IMR-90 (cell line): ENCODE results near the gene HGFAC.

Experiments
- BHLHE40 ChIP-seq: fragments of 150-350 bp; IDR thresholded peaks from 2 replicates; pipeline ENCODE4 v1.6.1; 2016; ENCODE audit warnings: mild to moderate bottlenecking, low read depth, low read length
- CEBPB ChIP-seq: IDR thresholded peaks from 2 replicates; pipeline ENCODE4 v1.6.1; 2012; ENCODE audit warnings: low read depth, low read length, improper control_type of control experiment
- FOS ChIP-seq: fragments of 150-350 bp; IDR thresholded peaks from 2 replicates; pipeline ENCODE4 v1.6.1; 2016; ENCODE audit warnings: low read depth, low read length
- MAFK ChIP-seq: IDR thresholded peaks from 2 replicates; pipeline ENCODE4 v1.6.1; 2012; ENCODE audit warnings: low read depth, low read length, improper control_type of control experiment
- MAZ ChIP-seq: IDR thresholded peaks from 2 replicates; pipeline ENCODE4 v1.6.1; 2012; ENCODE audit warnings: low read depth, mild to moderate bottlenecking, low read length, improper control_type of control experiment, moderate library complexity, borderline replicate concordance
- NFE2L2 ChIP-seq: fragments of 150-350 bp; IDR thresholded peaks from 2 replicates; pipeline ENCODE4 v1.6.1; 2016; ENCODE audit warnings: low read depth, mild to moderate bottlenecking, low read length
- POLR2A ChIP-seq: IDR thresholded peaks from 2 replicates; pipeline ENCODE4 v1.6.1; 2012; ENCODE audit warnings: mild to moderate bottlenecking, low read depth, low read length
- RAD21 ChIP-seq: IDR thresholded peaks from 2 replicates; pipeline ENCODE4 v1.6.1; 2012; ENCODE audit warnings: low read length, improper control_type of control experiment
- RCOR1 ChIP-seq: IDR thresholded peaks from 2 replicates; pipeline ENCODE4 v1.6.1; 2012; ENCODE audit warnings: mild to moderate bottlenecking, low read length, improper control_type of control experiment; ENCODE audit not compliant: insufficient replicate concordance
- RFX5 ChIP-seq: IDR thresholded peaks from 2 replicates; pipeline ENCODE4 v1.8.0; 2012; ENCODE audit warnings: low read depth, mild to moderate bottlenecking, low read length, moderate library complexity
- SMC3 ChIP-seq: fragments of 150-350 bp; IDR thresholded peaks from 2 replicates; pipeline ENCODE4 v1.6.1; 2016; ENCODE audit warnings: low read depth, mild to moderate bottlenecking, antibody characterized with exemption, low read length, moderate library complexity
- TF ChIP-seq, protein P1 (sequence below): conservative IDR thresholded peaks from 2 replicates; pipeline ENCODE4 v1.5.1; 2012; ENCODE audit warnings: mild to moderate bottlenecking, low read depth, low read length, improper control_type of control experiment
- TF ChIP-seq, protein P2 (sequence below): fragments of 150-350 bp; IDR thresholded peaks from 2 replicates; pipeline ENCODE4 v1.6.1; 2016; ENCODE audit warnings: low read depth, mild to moderate bottlenecking, low read length, moderate library complexity, borderline replicate concordance
- TF ChIP-seq, protein P3 (sequence below): fragments of 150-350 bp; IDR thresholded peaks from 2 replicates; pipeline ENCODE4 v1.6.1; 2017; ENCODE audit warnings: mild to moderate bottlenecking, antibody characterized with exemption, low read length, low read depth

DNA sequence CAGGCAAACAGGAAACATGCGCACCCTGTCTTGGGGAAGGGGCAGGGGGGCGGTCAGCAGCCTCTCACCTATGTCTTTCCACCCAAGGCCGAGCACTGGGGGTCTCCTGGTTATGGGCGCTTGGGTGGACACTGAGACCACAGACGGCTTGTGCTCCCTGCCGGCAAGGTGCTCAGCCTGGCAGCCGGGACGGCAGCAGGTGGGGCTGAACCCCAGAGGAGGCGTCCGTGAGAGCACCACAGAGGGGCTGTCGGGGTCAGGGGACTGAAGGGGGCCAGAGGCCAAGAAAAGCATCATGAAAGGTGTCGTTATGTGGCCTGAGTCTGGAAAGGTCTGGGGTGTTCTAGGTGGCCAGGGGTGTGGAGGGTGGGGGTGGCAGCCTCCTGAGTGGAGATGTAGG is 40.9 kb downstream of the HGFAC start:
- TF ChIP-seq POLR2A (no peak), RAD21 (no peak), RFX5 (no peak), SMC3 (no peak), MAZ (no peak), MAFK (no peak), BHLHE40 (no peak), CEBPB (no peak), NFE2L2 (no peak), RCOR1 (no peak), FOS (no peak)
- TF ChIP-seq, protein P1, sequence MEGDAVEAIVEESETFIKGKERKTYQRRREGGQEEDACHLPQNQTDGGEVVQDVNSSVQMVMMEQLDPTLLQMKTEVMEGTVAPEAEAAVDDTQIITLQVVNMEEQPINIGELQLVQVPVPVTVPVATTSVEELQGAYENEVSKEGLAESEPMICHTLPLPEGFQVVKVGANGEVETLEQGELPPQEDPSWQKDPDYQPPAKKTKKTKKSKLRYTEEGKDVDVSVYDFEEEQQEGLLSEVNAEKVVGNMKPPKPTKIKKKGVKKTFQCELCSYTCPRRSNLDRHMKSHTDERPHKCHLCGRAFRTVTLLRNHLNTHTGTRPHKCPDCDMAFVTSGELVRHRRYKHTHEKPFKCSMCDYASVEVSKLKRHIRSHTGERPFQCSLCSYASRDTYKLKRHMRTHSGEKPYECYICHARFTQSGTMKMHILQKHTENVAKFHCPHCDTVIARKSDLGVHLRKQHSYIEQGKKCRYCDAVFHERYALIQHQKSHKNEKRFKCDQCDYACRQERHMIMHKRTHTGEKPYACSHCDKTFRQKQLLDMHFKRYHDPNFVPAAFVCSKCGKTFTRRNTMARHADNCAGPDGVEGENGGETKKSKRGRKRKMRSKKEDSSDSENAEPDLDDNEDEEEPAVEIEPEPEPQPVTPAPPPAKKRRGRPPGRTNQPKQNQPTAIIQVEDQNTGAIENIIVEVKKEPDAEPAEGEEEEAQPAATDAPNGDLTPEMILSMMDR = no peak
- TF ChIP-seq, protein P2, sequence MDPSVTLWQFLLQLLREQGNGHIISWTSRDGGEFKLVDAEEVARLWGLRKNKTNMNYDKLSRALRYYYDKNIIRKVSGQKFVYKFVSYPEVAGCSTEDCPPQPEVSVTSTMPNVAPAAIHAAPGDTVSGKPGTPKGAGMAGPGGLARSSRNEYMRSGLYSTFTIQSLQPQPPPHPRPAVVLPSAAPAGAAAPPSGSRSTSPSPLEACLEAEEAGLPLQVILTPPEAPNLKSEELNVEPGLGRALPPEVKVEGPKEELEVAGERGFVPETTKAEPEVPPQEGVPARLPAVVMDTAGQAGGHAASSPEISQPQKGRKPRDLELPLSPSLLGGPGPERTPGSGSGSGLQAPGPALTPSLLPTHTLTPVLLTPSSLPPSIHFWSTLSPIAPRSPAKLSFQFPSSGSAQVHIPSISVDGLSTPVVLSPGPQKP = no peak
- TF ChIP-seq, protein P3, sequence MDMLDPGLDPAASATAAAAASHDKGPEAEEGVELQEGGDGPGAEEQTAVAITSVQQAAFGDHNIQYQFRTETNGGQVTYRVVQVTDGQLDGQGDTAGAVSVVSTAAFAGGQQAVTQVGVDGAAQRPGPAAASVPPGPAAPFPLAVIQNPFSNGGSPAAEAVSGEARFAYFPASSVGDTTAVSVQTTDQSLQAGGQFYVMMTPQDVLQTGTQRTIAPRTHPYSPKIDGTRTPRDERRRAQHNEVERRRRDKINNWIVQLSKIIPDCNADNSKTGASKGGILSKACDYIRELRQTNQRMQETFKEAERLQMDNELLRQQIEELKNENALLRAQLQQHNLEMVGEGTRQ = no peak
